ENCODE measurements around the gene SRXN1.

Gene SRXN1

GRCh38 chr20:635893-636338, 17.1 kb downstream of the SRXN1 start:
- DNase-seq (ENCODE audit: low read depth in 2 of 2) = no peak

- DNase-seq (ENCODE audit: low read depth in 2 of 2) = no peak
These were observed 17.7 kb downstream of the SRXN1 start for GRCh38 chr20:635028-635892.

GRCh38 chr20:634148-634925, 18.7 kb downstream of the SRXN1 start:
- no peak for DNase-seq (ENCODE audit: low read depth in 2 of 2)

- no peak for DNase-seq (ENCODE audit: low read depth in 2 of 2)
These were observed 21.9 kb downstream of the SRXN1 start for GRCh38 chr20:631101-631500.

GRCh38 chr20:626579-626978, 26.4 kb downstream of the SRXN1 start:
- no peak for DNase-seq (ENCODE audit: low read depth in 2 of 2)

GRCh38 chr20:625360-625932, 27.6 kb downstream of the SRXN1 start:
- no peak for DNase-seq (ENCODE audit: low read depth in 2 of 2)

- no peak for DNase-seq (ENCODE audit: low read depth in 2 of 2)
These were observed 29.3 kb downstream of the SRXN1 start for GRCh38 chr20:623704-624103.

- no peak for DNase-seq (ENCODE audit: low read depth in 2 of 2)
These were observed 30.0 kb downstream of the SRXN1 start for GRCh38 chr20:623021-623420.

GRCh38 chr20:622161-622560, 30.8 kb downstream of the SRXN1 start:
- no peak for DNase-seq (ENCODE audit: low read depth in 2 of 2)

- DNase-seq (ENCODE audit: low read depth in 2 of 2) = no peak
These were observed 31.8 kb downstream of the SRXN1 start for GRCh38 chr20:621125-621756.

- no peak for DNase-seq (ENCODE audit: low read depth in 2 of 2)
These were observed 32.8 kb downstream of the SRXN1 start for GRCh38 chr20:620246-620645.

- DNase-seq (ENCODE audit: low read depth in 2 of 2) = no peak
These were observed 34.0 kb downstream of the SRXN1 start for GRCh38 chr20:618980-619379.

- DNase-seq (ENCODE audit: low read depth in 2 of 2) = no peak
These were observed 34.9 kb downstream of the SRXN1 start for GRCh38 chr20:617934-618690.

GRCh38 chr20:615514-615913, 37.5 kb downstream of the SRXN1 start:
- no peak for DNase-seq (ENCODE audit: low read depth in 2 of 2)

GRCh38 chr20:611843-612185, 41.2 kb downstream of the SRXN1 start:
- DNase-seq (ENCODE audit: low read depth in 2 of 2) = no peak

- DNase-seq (ENCODE audit: low read depth in 2 of 2) = no peak
These were observed 41.8 kb downstream of the SRXN1 start for GRCh38 chr20:611047-611842.

GRCh38 chr20:610130-611046, 42.6 kb downstream of the SRXN1 start, which contains the start of gene TCF15:
Gene TCF15 (minus strand): TSS chr20:610309. CDS start chr20:610237, 72 bp downstream.
- no peak for DNase-seq (ENCODE audit: low read depth in 2 of 2)

- DNase-seq (ENCODE audit: low read depth in 2 of 2) = no peak
These were observed 43.5 kb downstream of the SRXN1 start for GRCh38 chr20:609371-609964.

- DNase-seq (ENCODE audit: low read depth in 2 of 2) = no peak
These were observed 44.0 kb downstream of the SRXN1 start for GRCh38 chr20:608970-609369.
